WTC11 (cell line): ENCODE results near the gene MCOLN1. TPM values are rescaled to one million over a fixed set of nuclear protein-coding genes. Genes with fewer than 3 reads are reported as not detected.
A peak's percentile ranks its signal among the peaks of the same experiment; 100 is the strongest.

ENCODE experiments used
- ATAC-seq: fragments of 200-7000 bp; cut with Tn5 transposase; 2 replicates; pipeline ENCODE4 v1.10.0; 2021; ENCODE audit warnings: mild to moderate bottlenecking, moderate library complexity
- CTCF ChIA-PET: fragments of 300-600 bp; sonication (Branson Sonifier 250); formaldehyde crosslinking; loops from one replicate; lab custom pipeline; 2021; ENCODE audit warnings: antibody characterized with exemption; lab: Charles Lee
- POLR2A ChIA-PET: fragments of 350-600 bp; sonication (Branson Sonifier 250); formaldehyde crosslinking; loops from one replicate; lab custom pipeline; 2021; ENCODE audit warnings: antibody characterized with exemption; lab: Charles Lee
- DNase-seq: peaks from one replicate; pipeline ENCODE4 v3.0.0; 2021; ENCODE audit warnings: low spot score
- H3K27ac Mint-ChIP-seq: 2 replicates; pipeline ENCODE4 v1.8.0; 2021; ENCODE audit warnings: mixed read lengths
- H3K27me3 Mint-ChIP-seq: 2 replicates; pipeline ENCODE4 v1.8.0; 2021; ENCODE audit warnings: low read depth, mild to moderate bottlenecking, moderate library complexity, mixed read lengths
- H3K36me3 Mint-ChIP-seq: 2 replicates; pipeline ENCODE4 v1.8.0; 2021; ENCODE audit warnings: mixed read lengths
- H3K4me1 Mint-ChIP-seq: 2 replicates; pipeline ENCODE4 v1.8.0; 2022; ENCODE audit warnings: mixed read lengths
- H3K4me3 Mint-ChIP-seq: 2 replicates; pipeline ENCODE4 v1.8.0; 2021; ENCODE audit warnings: mild to moderate bottlenecking, moderate library complexity, mixed read lengths
- H3K9me3 Mint-ChIP-seq: 2 replicates; pipeline ENCODE4 v1.8.0; 2021; ENCODE audit warnings: mixed read lengths
- ARID4B ChIP-seq: sonication (generic); formaldehyde crosslinking; IDR thresholded peaks from 2 replicates; pipeline ENCODE4 v1.8.0; 2023; ENCODE audit warnings: missing genetic modification reagents, mild to moderate bottlenecking, borderline replicate concordance
- ATF1 ChIP-seq: sonication (generic); formaldehyde crosslinking; IDR thresholded peaks from 2 replicates; pipeline ENCODE4 v1.8.1; 2023; ENCODE audit warnings: mild to moderate bottlenecking, moderate library complexity, missing genetic modification reagents
- ATF2 ChIP-seq: sonication (generic); formaldehyde crosslinking; IDR thresholded peaks from 2 replicates; pipeline ENCODE4 v1.8.1; 2022; ENCODE audit warnings: low read depth, missing genetic modification reagents, borderline replicate concordance
- CBFB ChIP-seq: sonication (generic); formaldehyde crosslinking; IDR thresholded peaks from 2 replicates; pipeline ENCODE4 v1.8.1; 2022; ENCODE audit warnings: mild to moderate bottlenecking, low read depth, missing genetic modification reagents
- ELF4 ChIP-seq: sonication (generic); formaldehyde crosslinking; IDR thresholded peaks from 2 replicates; pipeline ENCODE4 v1.8.1; 2022; ENCODE audit warnings: low read depth, mild to moderate bottlenecking, moderate library complexity, missing genetic modification reagents
- ETV6 ChIP-seq: sonication (generic); formaldehyde crosslinking; IDR thresholded peaks from 2 replicates; pipeline ENCODE4 v1.8.1; 2022; ENCODE audit warnings: mild to moderate bottlenecking, missing genetic modification reagents
- FOXP1 ChIP-seq: sonication (generic); formaldehyde crosslinking; IDR thresholded peaks from 2 replicates; pipeline ENCODE4 v1.8.0; 2022; ENCODE audit warnings: missing genetic modification reagents, mild to moderate bottlenecking, moderate library complexity, borderline replicate concordance
- FOXP4 ChIP-seq: sonication (generic); formaldehyde crosslinking; IDR thresholded peaks from 2 replicates; pipeline ENCODE4 v1.8.0; 2022; ENCODE audit warnings: mild to moderate bottlenecking, missing genetic modification reagents
- IRF1 ChIP-seq: sonication (generic); formaldehyde crosslinking; IDR thresholded peaks from 2 replicates; pipeline ENCODE4 v1.8.0; 2023; ENCODE audit warnings: missing genetic modification reagents
- KAT7 ChIP-seq: sonication (generic); formaldehyde crosslinking; IDR thresholded peaks from 2 replicates; pipeline ENCODE4 v1.8.1; 2023; ENCODE audit warnings: missing genetic modification reagents, mild to moderate bottlenecking, borderline replicate concordance
- NFATC4 ChIP-seq: fragments of 250-450 bp; sonication (Bioruptor Pico); IDR thresholded peaks from 2 replicates; pipeline ENCODE4 v1.9.0; 2021; ENCODE audit warnings: mild to moderate bottlenecking
- NR2C2 ChIP-seq: sonication (generic); formaldehyde crosslinking; IDR thresholded peaks from 2 replicates; pipeline ENCODE4 v1.8.0; 2022; ENCODE audit warnings: mild to moderate bottlenecking, missing genetic modification reagents
- NR3C1 ChIP-seq: sonication (generic); formaldehyde crosslinking; conservative IDR thresholded peaks from 2 replicates; pipeline ENCODE4 v1.8.1; 2023; ENCODE audit warnings: low read depth, mild to moderate bottlenecking, missing genetic modification reagents
- PREB ChIP-seq: sonication (generic); formaldehyde crosslinking; IDR thresholded peaks from 2 replicates; pipeline ENCODE4 v1.8.1; 2022; ENCODE audit warnings: mild to moderate bottlenecking, missing genetic modification reagents, moderate library complexity, borderline replicate concordance
- RORB ChIP-seq: fragments of 250-450 bp; sonication (Bioruptor Pico); IDR thresholded peaks from 2 replicates; pipeline ENCODE4 v1.9.0; 2021; ENCODE audit warnings: mild to moderate bottlenecking
- SP1 ChIP-seq: sonication (generic); formaldehyde crosslinking; conservative IDR thresholded peaks from 2 replicates; pipeline ENCODE4 v1.8.1; 2022; ENCODE audit warnings: missing genetic modification reagents
- TEAD1 ChIP-seq: sonication (generic); formaldehyde crosslinking; IDR thresholded peaks from 2 replicates; pipeline ENCODE4 v1.8.0; 2022; ENCODE audit warnings: mild to moderate bottlenecking, missing genetic modification reagents
- USF2 ChIP-seq: sonication (generic); formaldehyde crosslinking; IDR thresholded peaks from 2 replicates; pipeline ENCODE4 v1.8.1; 2023; ENCODE audit warnings: mild to moderate bottlenecking, missing genetic modification reagents, moderate library complexity
- ZBTB43 ChIP-seq: sonication (generic); formaldehyde crosslinking; IDR thresholded peaks from 2 replicates; pipeline ENCODE4 v1.8.1; 2023; ENCODE audit warnings: mild to moderate bottlenecking, missing genetic modification reagents
- ZNF219 ChIP-seq: sonication (generic); formaldehyde crosslinking; IDR thresholded peaks from 2 replicates; pipeline ENCODE4 v1.8.0; 2023; ENCODE audit warnings: missing genetic modification reagents, mild to moderate bottlenecking, borderline replicate concordance
- ZNF423 ChIP-seq: fragments of 250-450 bp; sonication (Bioruptor Pico); IDR thresholded peaks from 2 replicates; pipeline ENCODE4 v2.1.2; 2022; ENCODE audit warnings: mild to moderate bottlenecking, moderate library complexity
- ZNF425 ChIP-seq: fragments of 250-450 bp; sonication (Bioruptor Pico); conservative IDR thresholded peaks from 2 replicates; pipeline ENCODE4 v1.9.0; 2021; ENCODE audit warnings: mild to moderate bottlenecking
- total RNA-seq: library from RNA; stranded (reverse); gene quantifications from 3 replicates; pipeline ENCODE4 v1.2.3, GENCODE V29; 2021

Gene MCOLN1
- total RNA-seq, 1 experiment from 2014 or later, result 19.7 TPM

- Mint-ChIP-seq H3K9me3 (no peaks in the 10 kb centered on the region), H3K4me1 (peaks cover 12% of the 10 kb centered on the region), H3K36me3 (no peaks in the 10 kb centered on the region), H3K27me3 (peaks cover 7% of the 10 kb centered on the region), H3K4me3 (peak within 1 kb of the TSS; percentile 70), H3K27ac (peak within 1 kb of the TSS; percentile 92)
- ATAC-seq, result peak; percentile 97
- POLR2A ChIA-PET, result interaction anchor here (0.6 to 1.5 kb wide), 2 partner anchors 18 to 192 kb away, joined by 4 read pairs; no protein-coding TSS in a partner anchor
- CTCF ChIA-PET, result interaction anchor here (0.6 to 1.6 kb wide), 7 partner anchors 12 to 152 kb away, joined by 3 to 7 read pairs (median 4); partner anchors contain the start of gene MCOLN1
- DNase-seq, result peak; percentile 95
- TF ChIP-seq NR2C2 (CRISPR knock-in tag) (no peak), NR3C1 (CRISPR knock-in tag) (no peak), ETV6 (peak; percentile 72; the same call in 1 of the 2 replicates), ZBTB43 (CRISPR knock-in tag) (no peak), ATF1 (no peak), ZNF423 (CRISPR knock-in tag) (0 out of 2 replicates have a peak, but pooled peaks have one; percentile 13), KAT7 (CRISPR knock-in tag) (no peak), ZNF219 (CRISPR knock-in tag) (no peak), FOXP4 (CRISPR knock-in tag) (0 out of 2 replicates have a peak, but pooled peaks have one; percentile 15), CBFB (CRISPR knock-in tag) (no peak), NFATC4 (CRISPR knock-in tag) (no peak), ZNF425 (CRISPR knock-in tag) (no peak), ARID4B (CRISPR knock-in tag) (0 out of 2 replicates have a peak, but pooled peaks have one; percentile 53), RORB (CRISPR knock-in tag) (no peak), FOXP1 (CRISPR knock-in tag) (no peak), PREB (CRISPR knock-in tag) (no peak), SP1 (peak; percentile 94), USF2 (CRISPR knock-in tag) (peak; percentile 58), ELF4 (CRISPR knock-in tag) (no peak), TEAD1 (CRISPR knock-in tag) (no peak), IRF1 (CRISPR knock-in tag) (no peak), ATF2 (CRISPR knock-in tag) (no peak)
These were observed 33.6 kb upstream of the MCOLN1 start, which contains the start of gene PEX11G for GRCh38 chr19:7488736-7489353. PEX11G (minus strand) TSS chr19:7489035; CDS start chr19:7489010, 25 bp downstream.
